A673 (cell line): ENCODE results near the gene PREX1.

Experiments used
- EZH2 ChIP-seq: fragments of 200-600 bp; sonication (generic); IDR thresholded peaks from 2 replicates; pipeline ENCODE4 v1.6.1; 2017; ENCODE audit warnings: borderline replicate concordance, low read depth, mild to moderate bottlenecking, mixed read lengths, antibody characterized with exemption, low read length; ENCODE audit not compliant: poor library complexity, severe bottlenecking
- TF ChIP-seq, protein P1 (sequence below): fragments of 300-800, 200-600 bp; sonication (generic); conservative IDR thresholded peaks from 2 replicates; pipeline ENCODE4 v1.5.1; 2017; ENCODE audit warnings: low read depth, mild to moderate bottlenecking, antibody characterized with exemption, low read length, moderate library complexity, mixed read lengths

DNA sequence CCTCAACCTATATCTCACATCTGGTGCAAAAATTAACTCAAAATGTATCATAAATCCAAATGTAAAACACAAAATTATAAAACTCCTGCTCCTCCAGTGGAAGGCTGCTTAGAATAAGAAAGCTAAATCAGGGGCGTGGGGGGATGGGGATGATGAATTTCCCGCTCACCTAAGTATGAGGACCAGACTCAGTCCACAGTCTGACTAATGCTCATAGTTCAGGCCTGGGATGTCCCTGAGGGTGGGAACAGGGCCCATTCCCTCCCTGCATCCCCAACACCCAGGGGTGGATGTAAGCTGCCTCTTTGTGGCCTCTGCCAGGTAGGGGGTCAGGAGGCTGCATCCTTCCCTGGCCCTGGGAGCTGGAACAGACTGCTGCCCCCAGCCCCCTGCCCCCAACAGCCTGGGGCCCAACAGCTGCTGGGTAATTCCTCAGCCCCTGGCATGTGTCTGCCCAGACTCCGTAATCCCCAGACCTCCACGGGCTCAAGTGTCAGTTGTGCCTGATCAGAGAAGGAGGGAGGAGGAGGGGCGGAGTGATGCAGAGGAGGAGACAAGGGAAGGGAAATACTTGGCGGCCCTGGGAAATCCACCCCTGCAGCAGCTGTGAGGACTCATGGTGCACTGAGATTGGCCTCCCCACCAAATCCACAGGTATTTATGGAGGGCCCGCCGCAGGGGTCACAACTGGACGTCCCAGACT is 224.5 kb downstream of the PREX1 start:
- TF ChIP-seq, protein P1, sequence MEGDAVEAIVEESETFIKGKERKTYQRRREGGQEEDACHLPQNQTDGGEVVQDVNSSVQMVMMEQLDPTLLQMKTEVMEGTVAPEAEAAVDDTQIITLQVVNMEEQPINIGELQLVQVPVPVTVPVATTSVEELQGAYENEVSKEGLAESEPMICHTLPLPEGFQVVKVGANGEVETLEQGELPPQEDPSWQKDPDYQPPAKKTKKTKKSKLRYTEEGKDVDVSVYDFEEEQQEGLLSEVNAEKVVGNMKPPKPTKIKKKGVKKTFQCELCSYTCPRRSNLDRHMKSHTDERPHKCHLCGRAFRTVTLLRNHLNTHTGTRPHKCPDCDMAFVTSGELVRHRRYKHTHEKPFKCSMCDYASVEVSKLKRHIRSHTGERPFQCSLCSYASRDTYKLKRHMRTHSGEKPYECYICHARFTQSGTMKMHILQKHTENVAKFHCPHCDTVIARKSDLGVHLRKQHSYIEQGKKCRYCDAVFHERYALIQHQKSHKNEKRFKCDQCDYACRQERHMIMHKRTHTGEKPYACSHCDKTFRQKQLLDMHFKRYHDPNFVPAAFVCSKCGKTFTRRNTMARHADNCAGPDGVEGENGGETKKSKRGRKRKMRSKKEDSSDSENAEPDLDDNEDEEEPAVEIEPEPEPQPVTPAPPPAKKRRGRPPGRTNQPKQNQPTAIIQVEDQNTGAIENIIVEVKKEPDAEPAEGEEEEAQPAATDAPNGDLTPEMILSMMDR: no peak
- no peak for TF ChIP-seq EZH2
